HL-60 (cell line): Measurements from ENCODE around the gene RNU5D-1.
"Not testable (repeated sequence)": the region's sequence is repeated elsewhere in the genome, so short reads cannot be mapped to it uniquely, and the experiment has no call there.

Experiments used
- DNase-seq, 2 experiments: peaks; one replicate each; pipeline ENCODE4 v3.0.0-alpha.2; 2010 to 2020; ENCODE audit warnings: low read depth in 1 of 2, low spot score in 1 of 2
- H3K27ac ChIP-seq: fragments of 250-450 bp; sonication (Bioruptor Pico); replicated peaks from 2 replicates; pipeline ENCODE4 v1.5.1; 2020; ENCODE audit warnings: mild to moderate bottlenecking, moderate library complexity
- H3K27me3 ChIP-seq: fragments of 250-450 bp; sonication (Bioruptor Pico); 2 replicates; pipeline ENCODE4 v1.5.1; 2021; ENCODE audit warnings: mild to moderate bottlenecking, moderate library complexity; ENCODE audit not compliant: insufficient read depth, poor library complexity, severe bottlenecking
- H3K4me3 ChIP-seq: replicated peaks from 2 replicates; pipeline ENCODE4 v1.5.1; 2011; ENCODE audit warnings: mild to moderate bottlenecking, control low read depth, low read length; ENCODE audit not compliant: insufficient read depth
- GABPA ChIP-seq: IDR thresholded peaks from 2 replicates; pipeline ENCODE4 v1.6.1; 2012; ENCODE audit warnings: low read depth
- POLR2AphosphoS5 ChIP-seq: IDR thresholded peaks from 2 replicates; pipeline ENCODE4 v1.6.1; 2012; ENCODE audit warnings: low read depth
- REST ChIP-seq: IDR thresholded peaks from 2 replicates; pipeline ENCODE4 v1.6.1; 2012; ENCODE audit warnings: low read depth; ENCODE audit not compliant: insufficient replicate concordance
- SPI1 ChIP-seq: IDR thresholded peaks from 2 replicates; pipeline ENCODE4 v1.6.1; 2012; ENCODE audit warnings: low read depth, mild to moderate bottlenecking, borderline replicate concordance
- TF ChIP-seq, protein P1 (sequence below): IDR thresholded peaks from one replicate; pipeline ENCODE4 v1.5.1; 2011; ENCODE audit warnings: low read length, control low read depth, inconsistent platforms; ENCODE audit not compliant: insufficient read depth

Gene RNU5D-1

DNA sequence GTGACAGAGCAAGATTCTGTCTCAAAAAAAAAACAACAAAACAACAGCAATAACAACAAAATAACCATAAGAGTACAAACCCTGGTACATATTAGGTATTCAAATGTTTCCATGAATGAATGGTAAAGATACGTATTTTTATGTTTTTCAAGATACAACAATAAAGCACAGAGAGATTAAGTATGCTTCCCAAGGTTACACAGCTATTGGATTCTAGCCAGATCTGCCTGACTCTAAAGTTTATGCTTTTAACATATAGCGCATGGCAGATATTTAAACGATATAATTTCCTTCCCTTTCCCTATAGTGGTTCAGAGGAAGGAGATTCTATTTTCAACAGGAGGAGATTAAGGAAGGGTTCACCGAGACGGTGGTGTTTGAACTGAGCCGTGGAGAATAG, 25.5 kb downstream of the RNU5D-1 start:
- DNase-seq, result no peak
- no peak for TF ChIP-seq GABPA
- TF ChIP-seq REST, result no peak
- TF ChIP-seq SPI1, result no peak
- TF ChIP-seq POLR2AphosphoS5, result no peak
- TF ChIP-seq, protein P1, sequence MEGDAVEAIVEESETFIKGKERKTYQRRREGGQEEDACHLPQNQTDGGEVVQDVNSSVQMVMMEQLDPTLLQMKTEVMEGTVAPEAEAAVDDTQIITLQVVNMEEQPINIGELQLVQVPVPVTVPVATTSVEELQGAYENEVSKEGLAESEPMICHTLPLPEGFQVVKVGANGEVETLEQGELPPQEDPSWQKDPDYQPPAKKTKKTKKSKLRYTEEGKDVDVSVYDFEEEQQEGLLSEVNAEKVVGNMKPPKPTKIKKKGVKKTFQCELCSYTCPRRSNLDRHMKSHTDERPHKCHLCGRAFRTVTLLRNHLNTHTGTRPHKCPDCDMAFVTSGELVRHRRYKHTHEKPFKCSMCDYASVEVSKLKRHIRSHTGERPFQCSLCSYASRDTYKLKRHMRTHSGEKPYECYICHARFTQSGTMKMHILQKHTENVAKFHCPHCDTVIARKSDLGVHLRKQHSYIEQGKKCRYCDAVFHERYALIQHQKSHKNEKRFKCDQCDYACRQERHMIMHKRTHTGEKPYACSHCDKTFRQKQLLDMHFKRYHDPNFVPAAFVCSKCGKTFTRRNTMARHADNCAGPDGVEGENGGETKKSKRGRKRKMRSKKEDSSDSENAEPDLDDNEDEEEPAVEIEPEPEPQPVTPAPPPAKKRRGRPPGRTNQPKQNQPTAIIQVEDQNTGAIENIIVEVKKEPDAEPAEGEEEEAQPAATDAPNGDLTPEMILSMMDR, result no peak
- Histone ChIP-seq H3K27ac (no peak overlapping the region), H3K27me3 (no peaks in the 10 kb centered on the region), H3K4me3 (no peak overlapping the region)

GRCh38 chr1:44701141-44701573, 29.8 kb downstream of the RNU5D-1 start:
- no peak for TF ChIP-seq POLR2AphosphoS5
- TF ChIP-seq, protein P1, result no peak
- no peak for TF ChIP-seq REST
- no peak for TF ChIP-seq GABPA
- TF ChIP-seq SPI1, result no peak
- Histone ChIP-seq H3K27ac (no peak overlapping the region), H3K4me3 (no peak overlapping the region), H3K27me3 (no peaks in the 10 kb centered on the region)
- no peak for DNase-seq

- TF ChIP-seq REST, result no peak
- TF ChIP-seq POLR2AphosphoS5, result no peak
- no peak for TF ChIP-seq SPI1
- TF ChIP-seq GABPA, result no peak
- TF ChIP-seq, protein P1, result no peak
- H3K27me3 ChIP-seq, result no peaks in the 10 kb centered on the region
- H3K27ac ChIP-seq, result no peak overlapping the region
- DNase-seq, result no peak
- no peak overlapping the region for H3K4me3 ChIP-seq
Measured at GRCh38 chr1:44700573-44700972, 30.4 kb downstream of the RNU5D-1 start.

GRCh38 chr1:44699375-44699774, 31.6 kb downstream of the RNU5D-1 start:
- not testable (repeated sequence) for DNase-seq, H3K27me3 ChIP-seq, H3K27ac ChIP-seq, H3K4me3 ChIP-seq
